ENCODE results near the gene SCARF2.
A peak's percentile ranks its signal among the peaks of the same experiment; 100 is the strongest.
"Not testable (repeated sequence)": the region's sequence is repeated elsewhere in the genome, so short reads cannot be mapped to it uniquely, and the experiment has no call there.

The SCARF2 gene

GRCh38 chr22:20413217-20414058 lies 24.2 kb downstream of the SCARF2 start:
- no peak for DNase-seq (ENCODE audit: low spot score)

GRCh38 chr22:20412474-20413216 lies 25.0 kb downstream of the SCARF2 start:
- DNase-seq (ENCODE audit: low spot score) = no peak

GRCh38 chr22:20409385-20409784 lies 28.2 kb downstream of the SCARF2 start:
- not testable (repeated sequence) for DNase-seq (ENCODE audit: low spot score)

- DNase-seq (ENCODE audit: low spot score) = no peak
Measured at GRCh38 chr22:20408891-20409290, 28.7 kb downstream of the SCARF2 start.

GRCh38 chr22:20407829-20408228 lies 29.8 kb downstream of the SCARF2 start:
- DNase-seq (ENCODE audit: low spot score) = peak; percentile 7

- peak; percentile 3 for DNase-seq (ENCODE audit: low spot score)
Measured at GRCh38 chr22:20406686-20407408, 30.8 kb downstream of the SCARF2 start.

- no peak for DNase-seq (ENCODE audit: low spot score)
Measured at GRCh38 chr22:20405931-20406685, 31.5 kb downstream of the SCARF2 start.

GRCh38 chr22:20405291-20405930 lies 32.2 kb downstream of the SCARF2 start:
- DNase-seq (ENCODE audit: low spot score) = peak; percentile 3

- no peak for DNase-seq (ENCODE audit: low spot score)
Measured at GRCh38 chr22:20404881-20405280, 32.7 kb downstream of the SCARF2 start.

- peak; percentile 4 for DNase-seq (ENCODE audit: low spot score)
Measured at GRCh38 chr22:20403779-20404140, 33.9 kb downstream of the SCARF2 start.

GRCh38 chr22:20402960-20403778 lies 34.5 kb downstream of the SCARF2 start:
- peak; percentile 3 for DNase-seq (ENCODE audit: low spot score)

GRCh38 chr22:20401376-20402014 lies 36.1 kb downstream of the SCARF2 start:
- peak; percentile 8 for DNase-seq (ENCODE audit: low spot score)

- DNase-seq (ENCODE audit: low spot score) = peak; percentile 5
Measured at GRCh38 chr22:20400606-20401375, 36.8 kb downstream of the SCARF2 start.

- no peak for DNase-seq (ENCODE audit: low spot score)
Measured at GRCh38 chr22:20399866-20400605, 37.6 kb downstream of the SCARF2 start.

GRCh38 chr22:20398420-20398819 lies 39.2 kb downstream of the SCARF2 start:
- no peak for DNase-seq (ENCODE audit: low spot score)

- DNase-seq (ENCODE audit: low spot score) = no peak
Measured at GRCh38 chr22:20397498-20397897, 40.1 kb downstream of the SCARF2 start.

GRCh38 chr22:20396639-20397038 lies 41.0 kb downstream of the SCARF2 start:
- DNase-seq (ENCODE audit: low spot score) = no peak

- no peak for DNase-seq (ENCODE audit: low spot score)
Measured at GRCh38 chr22:20395907-20396287, 41.7 kb downstream of the SCARF2 start.
